RWPE1 (cell line): ENCODE data around the gene PRICKLE2.
A peak's percentile ranks its signal among the peaks of the same experiment; 100 is the strongest.

Experiments used
- CTCF ChIA-PET: fragments of 350-600 bp; sonication (Branson Sonifier 250); formaldehyde crosslinking; extraction: SDS; loops from one replicate; lab custom pipeline; 2021; lab: Yijun Ruan, JAX
- POLR2A ChIA-PET: fragments of 400-600 bp; formaldehyde crosslinking; extraction: SDS; loops from one replicate; lab custom pipeline; 2020; ENCODE audit warnings: antibody characterized with exemption; ENCODE audit not compliant: low non-redundant PET; lab: Yijun Ruan, JAX
- DNase-seq: peaks from one replicate; pipeline ENCODE4 v3.0.0; 2012; ENCODE audit warnings: low spot score
- H3K27ac ChIP-seq: fragments of 450-650 bp; 2 replicates; pipeline ENCODE4 v1.5.1; 2017
- TF ChIP-seq, protein P1 (sequence below): fragments of 450-650 bp; conservative IDR thresholded peaks from 2 replicates; pipeline ENCODE4 v1.5.1; 2017; ENCODE audit warnings: low read depth, mild to moderate bottlenecking

PRICKLE2 gene

GRCh38 chr3:64187065-64187959, 38.0 kb downstream of the PRICKLE2 start:
- ChIA-PET POLR2A (no interaction called here), CTCF (interaction anchor here (0.6 kb wide), 1 partner anchor 73 kb away, joined by 3 read pairs; no protein-coding TSS in a partner anchor)
- DNase-seq: peak; percentile 75
- peak overlapping the region; percentile 85 for H3K27ac ChIP-seq
- TF ChIP-seq, protein P1, sequence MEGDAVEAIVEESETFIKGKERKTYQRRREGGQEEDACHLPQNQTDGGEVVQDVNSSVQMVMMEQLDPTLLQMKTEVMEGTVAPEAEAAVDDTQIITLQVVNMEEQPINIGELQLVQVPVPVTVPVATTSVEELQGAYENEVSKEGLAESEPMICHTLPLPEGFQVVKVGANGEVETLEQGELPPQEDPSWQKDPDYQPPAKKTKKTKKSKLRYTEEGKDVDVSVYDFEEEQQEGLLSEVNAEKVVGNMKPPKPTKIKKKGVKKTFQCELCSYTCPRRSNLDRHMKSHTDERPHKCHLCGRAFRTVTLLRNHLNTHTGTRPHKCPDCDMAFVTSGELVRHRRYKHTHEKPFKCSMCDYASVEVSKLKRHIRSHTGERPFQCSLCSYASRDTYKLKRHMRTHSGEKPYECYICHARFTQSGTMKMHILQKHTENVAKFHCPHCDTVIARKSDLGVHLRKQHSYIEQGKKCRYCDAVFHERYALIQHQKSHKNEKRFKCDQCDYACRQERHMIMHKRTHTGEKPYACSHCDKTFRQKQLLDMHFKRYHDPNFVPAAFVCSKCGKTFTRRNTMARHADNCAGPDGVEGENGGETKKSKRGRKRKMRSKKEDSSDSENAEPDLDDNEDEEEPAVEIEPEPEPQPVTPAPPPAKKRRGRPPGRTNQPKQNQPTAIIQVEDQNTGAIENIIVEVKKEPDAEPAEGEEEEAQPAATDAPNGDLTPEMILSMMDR: no peak

- no peak for DNase-seq
- TF ChIP-seq, protein P1: no peak
- POLR2A ChIA-PET: no interaction called here
- H3K27ac ChIP-seq: peak overlapping the region; percentile 85
- CTCF ChIA-PET: interaction anchor here (0.6 kb wide), 1 partner anchor 72 kb away, joined by 3 read pairs; no protein-coding TSS in a partner anchor
Measured at GRCh38 chr3:64186667-64187064, 38.6 kb downstream of the PRICKLE2 start.

DNA sequence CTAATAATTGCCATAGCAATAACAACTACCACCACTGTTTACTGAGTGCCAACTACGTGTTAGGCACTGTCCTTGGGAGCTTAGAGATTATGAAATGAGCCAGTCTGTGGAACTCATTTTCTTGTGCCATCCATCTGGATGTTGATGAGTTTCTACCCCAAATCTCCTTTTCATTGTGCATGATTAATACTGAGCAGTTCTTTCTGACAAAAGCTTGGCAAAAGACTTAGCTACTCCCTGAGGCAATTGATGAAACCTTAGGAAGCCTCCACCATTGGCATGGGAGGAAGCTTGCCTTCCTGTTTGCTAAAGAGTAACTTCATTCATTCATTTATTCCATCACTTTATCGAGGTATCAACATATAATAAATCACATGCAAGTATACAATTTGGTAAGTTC, 39.8 kb downstream of the PRICKLE2 start:
- no peak for DNase-seq
- no peak overlapping the region for H3K27ac ChIP-seq
- ChIA-PET CTCF (no interaction called here), POLR2A (no interaction called here)
- TF ChIP-seq, protein P1: no peak

DNA sequence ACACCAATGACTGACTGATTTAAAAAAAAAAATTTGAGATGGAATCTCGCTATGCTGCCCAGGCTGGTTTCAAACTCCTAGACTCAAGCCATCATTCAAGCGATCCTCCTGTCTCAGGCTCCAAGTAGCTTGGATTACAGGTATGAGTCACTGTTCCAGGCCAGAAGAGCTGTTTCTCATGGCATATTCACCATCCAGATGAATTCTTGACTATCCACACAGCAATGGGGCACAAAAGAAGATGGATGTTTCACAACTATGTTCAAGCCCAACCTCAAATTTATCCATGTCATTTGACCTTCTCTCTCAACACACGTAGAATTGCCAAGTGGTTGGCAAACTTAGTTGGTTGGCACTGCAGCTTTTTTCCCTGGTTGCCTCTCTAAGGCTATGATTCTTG, 40.6 kb downstream of the PRICKLE2 start:
- CTCF ChIA-PET: interaction anchor here (0.6 kb wide), 1 partner anchor 1199 kb away, joined by 3 read pairs; no protein-coding TSS in a partner anchor
- TF ChIP-seq, protein P1: no peak
- no peak for DNase-seq
- POLR2A ChIA-PET: no interaction called here
- peak overlapping the region; percentile 52; the same call in 1 of the 2 replicates for H3K27ac ChIP-seq

- DNase-seq: no peak
- H3K27ac ChIP-seq: no peak overlapping the region
- ChIA-PET POLR2A (no interaction called here), CTCF (no interaction called here)
- TF ChIP-seq, protein P1: no peak
Measured at GRCh38 chr3:64179860-64180259, 45.4 kb downstream of the PRICKLE2 start.

DNA sequence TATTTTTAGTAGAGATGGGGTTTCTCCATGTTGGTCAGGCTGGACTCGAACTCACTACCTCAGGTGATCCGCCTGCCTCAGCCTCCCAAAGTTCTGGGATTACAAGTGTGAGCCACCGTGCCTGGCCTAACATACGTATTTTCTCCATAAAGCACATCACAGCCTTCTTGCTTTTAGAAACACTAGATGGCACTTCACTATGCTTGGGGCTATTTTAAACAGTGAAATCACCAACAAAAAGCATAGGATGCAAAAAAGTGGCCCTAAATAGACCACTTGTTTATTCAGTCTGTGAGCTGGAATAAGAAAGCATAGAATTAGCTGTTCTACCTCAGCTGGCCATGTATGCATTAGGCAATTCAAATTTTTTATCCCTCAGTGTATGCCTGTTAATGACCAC, 46.0 kb downstream of the PRICKLE2 start:
- TF ChIP-seq, protein P1: no peak
- CTCF ChIA-PET: no interaction called here
- POLR2A ChIA-PET: no interaction called here
- DNase-seq: no peak
- H3K27ac ChIP-seq: no peak overlapping the region
